ENCODE data around the gene TAGLN2.

Gene TAGLN2

DNA sequence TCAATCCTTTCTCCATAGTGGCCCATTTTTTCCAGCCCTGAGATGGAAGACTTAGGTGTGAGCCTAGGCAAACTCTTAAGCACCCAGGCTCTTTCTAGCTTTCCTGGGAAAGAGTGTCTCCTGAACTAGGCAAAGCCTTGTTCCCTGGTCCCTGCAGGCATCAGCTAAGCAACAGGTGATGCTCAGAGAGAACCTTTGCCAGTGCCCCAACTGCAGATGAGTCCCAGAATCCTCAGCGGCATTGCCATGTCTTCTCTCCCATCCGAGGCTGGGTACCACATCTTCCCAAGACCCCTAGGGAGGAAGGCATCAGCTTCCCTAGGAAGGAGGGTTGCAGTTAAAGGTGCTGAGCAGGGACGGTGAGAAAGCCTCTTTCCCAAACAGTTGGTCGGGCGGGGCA is 54.6 kb downstream of the TAGLN2 start:
- no peak for DNase-seq (ENCODE audit: low spot score)

DNA sequence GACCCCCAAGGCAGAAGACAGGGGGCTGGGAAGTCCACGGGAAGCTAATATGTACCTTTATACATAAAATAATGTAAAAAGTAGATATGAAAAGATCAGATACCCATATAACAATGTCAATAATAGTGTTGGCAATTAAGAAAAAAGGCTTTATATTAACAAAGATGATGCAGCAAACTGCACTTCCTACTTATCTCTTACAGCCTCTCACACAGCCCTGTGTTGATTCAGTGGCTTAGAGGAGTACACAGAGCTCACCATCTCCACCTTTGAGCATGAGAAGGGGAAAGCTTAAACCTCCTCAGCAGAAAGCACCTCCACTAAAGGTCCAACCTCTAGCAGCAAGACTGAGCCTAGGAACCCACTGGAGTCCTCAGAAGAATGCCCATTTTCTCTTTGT is 55.7 kb downstream of the TAGLN2 start:
- no peak for DNase-seq (ENCODE audit: low spot score)

DNA sequence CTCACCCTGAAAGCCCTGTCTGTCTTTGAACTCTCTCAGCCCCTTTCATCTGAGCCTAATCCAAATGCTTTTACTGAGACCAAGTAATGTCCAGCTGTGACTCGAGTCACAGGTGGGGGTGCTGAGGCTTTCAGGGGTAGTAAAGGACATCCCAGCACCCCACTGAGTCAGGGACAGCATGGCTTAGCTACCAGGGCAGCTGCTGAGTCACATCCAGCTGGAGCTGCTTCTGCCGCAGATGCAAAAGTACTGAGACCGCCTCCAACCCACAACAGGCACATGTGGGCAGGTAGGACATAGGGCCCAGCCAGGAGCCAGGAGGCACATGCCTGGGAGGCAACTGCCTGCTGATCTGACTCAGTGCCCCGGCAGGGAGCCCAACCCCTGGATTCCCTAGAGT is 56.1 kb downstream of the TAGLN2 start:
- no peak for DNase-seq (ENCODE audit: low spot score)

DNA sequence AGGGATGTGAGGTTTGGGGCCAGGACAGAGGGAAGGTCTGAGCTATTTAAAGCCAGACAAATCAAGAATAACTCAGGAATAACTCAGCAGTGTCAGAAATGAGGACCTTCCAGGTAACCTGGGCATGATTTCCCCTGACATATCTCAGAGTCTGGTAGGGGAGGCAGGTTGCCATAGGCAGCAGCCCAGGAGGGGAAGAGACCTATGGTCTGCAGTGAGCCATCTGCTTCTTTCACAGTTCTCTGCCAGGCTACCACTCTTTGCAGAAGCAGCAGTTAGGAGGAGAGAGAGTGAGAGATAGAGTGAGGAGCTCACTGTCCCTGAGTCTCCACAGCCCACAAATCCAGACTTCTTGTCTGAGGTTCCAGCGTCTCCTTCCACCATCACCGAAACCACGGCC is 56.5 kb downstream of the TAGLN2 start:
- DNase-seq (ENCODE audit: low spot score): no peak

Data from CD4-positive, alpha-beta T cell treated with Interleukin-6 at 100 ng/mL for 8 hours (primary cell).